Kasumi-1 (cell line): ENCODE results near the gene GFY.

ENCODE experiments used
- DNase-seq, 2 experiments: peaks; one replicate each; lab custom pipeline; 2025; lab: John Stamatoyannopoulos, UW

Gene GFY

DNA sequence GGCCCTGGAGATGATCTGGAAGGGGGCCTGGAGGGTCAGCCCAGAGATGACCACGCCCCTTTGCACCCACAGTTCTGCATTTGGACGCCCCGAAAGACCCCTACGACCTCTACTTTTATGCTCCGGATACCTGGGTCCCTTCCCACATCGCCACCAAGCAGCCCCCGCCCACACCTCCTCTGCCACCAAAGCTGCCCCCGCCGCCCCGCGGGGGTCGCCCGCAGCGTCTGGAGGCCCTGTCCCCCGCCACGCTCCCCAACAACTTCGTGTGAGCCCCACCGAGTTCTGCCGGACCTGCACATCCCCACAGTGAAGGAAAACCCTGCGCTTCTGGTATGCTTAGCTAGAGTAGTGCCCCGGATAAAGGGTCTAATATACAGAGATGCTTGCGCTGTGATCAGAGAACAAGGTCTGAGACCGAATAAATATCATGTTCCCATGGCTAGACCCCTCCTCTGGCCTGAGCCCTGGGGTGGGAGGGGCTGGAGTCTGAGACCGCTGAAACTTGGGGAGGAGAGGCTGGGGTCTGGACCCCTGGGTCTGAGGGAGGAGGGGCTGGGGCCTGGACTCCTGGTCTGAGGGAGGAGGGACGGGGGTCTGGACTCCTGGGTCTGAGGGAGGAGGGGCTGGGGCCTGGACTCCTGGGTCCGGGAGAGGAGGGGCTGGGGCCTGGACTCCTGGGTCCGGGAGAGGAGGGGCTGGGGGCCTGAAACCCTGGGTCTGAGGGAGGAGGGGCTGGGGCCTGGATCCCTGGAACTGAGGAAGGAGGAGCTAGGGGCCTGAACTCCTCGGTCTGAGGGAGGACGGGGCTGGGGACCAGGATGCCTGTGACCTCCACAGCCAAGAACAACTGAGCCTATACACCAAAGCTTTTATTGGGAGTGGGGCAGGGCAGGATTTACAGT, 3.6 kb downstream of the GFY start:
- no peak for DNase-seq

DNA sequence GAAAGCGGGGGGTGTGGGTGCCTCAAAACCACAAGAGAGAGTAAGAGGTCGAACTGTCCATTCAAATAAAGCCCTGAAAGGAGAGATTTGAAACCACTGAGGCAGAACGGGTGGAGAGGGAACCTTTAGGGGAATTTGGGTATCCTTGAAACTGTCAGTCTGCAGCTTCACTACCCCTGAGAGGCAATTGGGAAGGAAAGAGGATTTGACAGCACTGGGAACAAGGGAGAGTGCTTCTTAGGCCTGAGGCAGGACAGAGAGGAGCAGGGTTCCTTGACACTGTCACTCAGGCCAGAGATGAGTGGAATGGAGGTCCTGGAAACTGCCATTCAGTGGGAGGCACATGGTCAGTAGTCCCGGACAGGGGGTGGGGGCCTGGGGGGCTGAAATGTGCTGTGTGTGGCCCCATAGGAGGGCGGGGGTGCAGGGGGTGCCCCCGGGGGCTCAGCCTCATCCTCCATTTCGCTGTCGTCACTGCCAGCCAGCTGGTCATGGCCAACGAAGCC, 5.0 kb downstream of the GFY start:
- no peak for DNase-seq

DNA sequence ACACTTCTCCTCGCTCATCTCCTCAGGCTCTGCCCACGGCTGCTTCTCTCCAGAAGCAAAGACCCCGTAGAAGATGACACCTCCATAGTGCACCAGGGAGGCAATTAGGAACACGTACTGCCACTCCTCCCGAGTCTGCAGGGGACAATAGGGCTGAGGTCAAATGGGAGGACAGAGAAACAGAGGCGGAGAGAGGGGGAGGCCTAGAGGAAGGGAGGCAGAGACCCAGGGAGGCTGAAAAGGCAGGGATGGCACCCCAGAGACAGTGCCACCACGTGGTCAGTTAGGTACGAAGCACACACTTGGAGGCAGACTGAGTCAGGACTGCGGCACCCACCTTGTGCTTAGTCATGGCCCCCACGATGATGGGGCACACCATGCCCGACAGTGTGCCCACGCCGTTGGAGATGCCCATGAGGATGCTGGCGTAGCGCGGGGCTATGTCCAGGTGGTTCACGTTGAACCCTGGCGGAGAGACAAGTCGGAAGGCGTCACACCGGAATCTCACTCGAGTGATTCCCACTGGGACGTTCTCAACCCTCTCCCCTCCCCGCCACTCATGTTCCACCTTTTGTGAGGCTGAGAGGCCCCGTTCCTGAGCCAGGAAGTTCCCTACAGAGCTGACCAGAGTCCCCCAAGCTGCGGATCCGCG, 5.6 kb downstream of the GFY start:
- DNase-seq = peak; percentile 38 to 52

DNA sequence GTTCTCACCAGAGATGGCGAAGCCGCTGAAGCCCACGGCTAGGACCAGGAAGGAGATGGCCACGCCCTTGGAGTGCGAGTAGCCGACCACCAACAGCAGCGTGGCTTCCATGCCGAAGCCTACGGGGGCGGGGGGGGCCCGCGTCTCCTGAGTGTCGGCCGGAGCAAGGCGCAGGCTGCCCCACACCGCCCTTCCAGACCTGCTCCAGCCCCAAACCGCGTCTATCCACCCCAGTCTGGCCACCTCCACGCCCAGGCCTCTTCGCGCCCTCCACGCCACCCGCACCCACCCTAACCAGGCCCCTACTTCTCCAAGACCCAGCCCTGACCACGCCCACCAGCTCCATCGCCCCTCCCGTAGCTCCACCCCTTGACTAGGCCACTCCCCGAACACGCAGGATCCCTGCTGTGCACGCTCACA, 6.2 kb downstream of the GFY start:
- no peak for DNase-seq

DNA sequence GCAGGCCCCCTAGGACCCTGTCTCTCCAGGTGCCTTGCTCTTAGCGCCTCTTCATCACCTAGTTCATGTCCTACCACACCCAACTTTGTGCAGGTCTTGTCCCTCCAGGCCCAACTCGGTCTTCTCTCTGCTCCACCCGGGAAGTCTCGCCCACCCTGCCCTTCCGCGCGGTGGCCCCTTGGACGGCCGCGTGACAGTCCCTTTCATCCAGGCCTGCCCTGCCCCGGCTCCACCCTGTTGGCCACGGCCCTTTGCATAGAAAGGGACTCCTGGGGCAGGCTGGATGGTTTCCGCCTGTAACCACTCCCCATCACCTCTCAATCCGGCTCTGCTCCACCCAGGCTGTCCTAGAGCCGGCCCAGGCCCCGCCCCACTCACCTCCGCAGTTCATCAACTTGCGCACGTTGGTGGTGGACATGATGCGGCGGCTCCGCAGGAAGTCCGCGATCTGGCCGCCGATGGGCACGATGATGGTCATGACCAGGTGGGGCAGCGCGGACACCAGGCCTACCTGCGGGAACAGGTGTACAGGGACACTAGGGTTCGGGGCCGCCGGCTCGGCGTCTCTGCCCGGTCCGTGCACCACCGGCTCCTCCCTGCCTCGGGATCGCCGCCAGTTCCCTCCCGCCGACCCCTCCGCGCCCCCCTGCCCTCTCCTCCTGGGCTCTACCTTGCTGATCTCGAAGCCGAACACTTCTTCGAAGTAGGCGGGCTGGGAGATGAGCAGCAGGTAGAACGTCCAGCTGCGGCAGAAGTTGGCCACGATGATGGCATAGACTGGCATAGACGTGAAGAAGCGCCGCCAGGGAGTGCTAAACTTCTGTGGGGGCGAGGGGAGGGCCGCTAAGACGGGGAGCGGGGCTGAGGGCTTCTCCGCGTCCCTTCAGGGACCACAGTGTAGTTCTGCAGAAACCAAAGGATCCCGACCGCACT, 7.2 kb downstream of the GFY start:
- no peak for DNase-seq

DNA sequence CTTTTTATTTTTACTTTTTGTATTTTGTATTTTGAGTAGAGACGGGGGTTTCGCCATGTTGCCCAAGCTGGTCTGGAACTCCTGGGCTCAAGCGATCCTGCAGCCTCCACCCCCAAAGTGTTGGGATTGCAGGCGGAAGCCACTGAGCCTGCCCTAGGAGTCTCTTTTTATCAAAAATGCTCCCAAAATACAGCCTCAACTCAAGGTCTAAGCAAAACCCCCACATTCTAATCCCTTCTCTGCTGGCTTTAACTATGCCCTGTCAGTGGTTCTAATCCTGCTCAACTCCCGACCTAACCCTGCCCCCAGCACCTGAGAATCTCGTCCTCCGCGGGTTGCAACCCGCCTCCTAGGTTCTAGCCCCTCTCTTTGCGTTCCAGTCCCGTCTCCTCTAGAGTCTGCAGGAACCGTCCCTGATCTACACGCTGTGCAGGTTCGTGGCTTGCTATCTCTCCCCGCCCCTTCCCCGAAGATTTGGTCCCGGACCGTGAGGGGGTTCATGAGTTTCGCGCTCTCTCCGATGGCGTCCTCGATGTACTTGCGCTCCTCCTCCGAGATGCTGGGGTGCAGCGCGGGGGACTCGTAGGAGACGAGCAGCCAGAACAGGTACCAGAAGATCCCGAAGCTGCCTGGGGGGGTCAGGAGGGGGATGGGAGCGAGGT, 8.2 kb downstream of the GFY start:
- DNase-seq = no peak

DNA sequence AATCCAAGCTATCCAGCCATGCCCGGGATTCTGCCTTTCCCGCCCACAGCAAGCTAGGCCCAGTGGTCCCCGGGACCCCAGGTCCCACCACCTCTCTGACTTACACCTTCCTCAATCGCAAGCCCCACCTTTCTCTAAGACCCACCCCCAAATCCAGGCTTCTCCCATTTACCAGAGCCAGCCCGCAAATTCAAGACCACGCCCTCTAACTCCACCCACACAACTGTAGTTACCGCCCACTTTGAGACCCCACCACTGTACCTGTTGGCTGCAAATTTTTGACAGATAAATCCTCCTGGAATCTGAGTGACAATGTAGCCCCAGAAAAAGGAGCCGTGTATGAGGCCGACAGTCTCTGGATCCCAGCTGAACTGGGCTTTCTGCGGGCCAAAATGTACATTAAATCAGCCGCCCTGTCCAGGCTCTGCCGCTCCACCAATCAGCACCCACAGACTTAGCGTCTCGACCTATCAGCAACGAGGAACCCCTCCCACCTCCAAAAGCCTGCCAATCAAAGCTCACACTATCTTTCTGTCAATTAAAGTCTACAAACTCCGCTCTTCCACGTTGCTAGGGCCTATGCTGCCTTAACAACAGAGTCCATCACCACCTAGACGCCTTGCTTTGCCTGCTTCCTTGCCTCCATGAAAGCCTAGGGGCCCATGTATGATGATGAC, 9.9 kb downstream of the GFY start:
- no peak for DNase-seq

DNA sequence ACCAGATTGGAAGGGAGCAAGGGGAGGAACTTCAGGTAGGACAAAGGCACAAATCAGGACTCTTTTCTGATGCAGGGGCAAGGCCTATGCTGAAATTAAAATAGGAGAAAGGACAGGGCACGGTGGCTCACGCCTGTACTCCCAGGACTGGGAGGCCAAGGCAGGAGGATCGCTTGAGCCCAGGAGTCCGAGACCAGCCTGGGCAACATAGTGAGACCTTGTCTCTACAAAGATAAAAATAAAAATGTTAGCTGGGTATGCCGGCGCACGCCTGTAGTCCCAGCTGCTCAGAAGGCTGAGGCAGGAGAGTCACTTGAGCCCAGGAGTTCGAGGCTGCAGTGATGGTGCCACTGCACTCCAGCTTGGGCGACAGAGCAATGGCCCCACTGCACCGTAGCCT, 10.5 kb downstream of the GFY start:
- DNase-seq = no peak

DNA sequence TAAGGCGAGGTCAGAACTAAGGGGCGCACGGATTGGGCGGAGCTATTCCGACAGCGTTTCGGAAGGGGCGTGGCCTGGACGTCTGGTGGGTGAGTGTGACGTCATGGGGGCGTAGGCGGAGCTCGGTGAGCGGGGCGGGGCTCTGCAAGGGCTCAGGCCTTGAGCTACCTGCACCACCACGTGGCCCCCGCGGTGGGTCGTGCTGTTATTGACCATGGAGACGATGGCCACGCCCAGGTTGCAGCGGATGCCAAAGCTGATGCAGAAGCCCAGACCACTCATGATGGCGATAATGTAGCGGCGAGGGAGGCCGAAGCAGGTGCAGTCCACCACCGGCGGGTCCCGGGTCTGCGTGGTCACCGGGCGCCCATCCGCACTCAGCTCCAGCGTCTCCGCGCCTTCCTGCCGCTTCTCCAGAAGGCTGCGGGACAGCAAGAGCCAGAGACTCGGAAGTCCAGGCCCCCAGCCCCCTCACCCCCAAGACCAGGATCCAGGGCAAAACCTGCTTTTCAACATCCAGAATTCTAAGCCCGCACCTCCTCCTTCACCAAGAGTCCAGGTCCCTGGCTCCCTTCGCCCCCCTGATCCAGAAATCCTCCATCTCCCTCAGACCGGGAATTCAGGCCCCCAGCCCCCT, 11.3 kb downstream of the GFY start:
- DNase-seq = no peak

DNA sequence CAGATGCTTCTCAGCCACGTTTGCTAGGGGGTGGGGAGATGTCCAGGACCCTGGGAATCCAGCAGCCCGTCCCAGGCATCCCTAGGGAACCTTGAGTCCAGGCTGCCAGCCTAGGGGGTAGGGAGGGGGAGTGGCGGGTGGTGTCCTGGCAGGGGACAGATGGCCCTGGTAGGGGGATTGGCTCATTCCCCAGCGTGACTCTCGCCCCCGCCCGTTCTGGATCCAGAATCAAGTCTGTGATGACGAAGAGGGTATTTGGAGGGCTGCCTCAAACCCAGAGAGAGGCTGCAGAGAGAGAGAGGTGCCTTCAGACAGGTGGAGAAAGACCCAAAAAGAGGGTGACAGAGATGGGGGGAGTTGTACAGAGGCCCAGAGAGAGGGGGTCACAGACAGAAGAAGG, 12.0 kb downstream of the GFY start:
- DNase-seq = no peak

DNA sequence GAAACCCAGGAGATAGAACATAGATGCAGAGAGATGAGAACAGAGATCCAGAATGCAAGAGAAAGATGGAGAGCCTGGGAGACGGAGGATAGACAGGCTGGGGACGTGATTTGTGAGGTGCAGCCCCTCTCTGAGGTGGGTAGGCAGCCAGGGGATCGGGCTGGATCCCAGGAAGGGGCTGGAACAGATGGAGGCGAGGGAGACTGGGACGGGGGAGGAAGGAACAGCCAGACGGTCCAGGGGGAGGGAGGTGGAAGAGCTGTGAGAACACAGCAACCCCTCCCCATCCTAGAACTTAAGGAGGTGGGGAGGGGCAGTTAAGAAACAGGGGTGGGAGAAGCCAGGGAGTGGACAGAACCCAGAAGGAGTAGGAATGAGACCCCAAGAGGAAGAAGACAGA, 13.1 kb downstream of the GFY start:
- no peak for DNase-seq

DNA sequence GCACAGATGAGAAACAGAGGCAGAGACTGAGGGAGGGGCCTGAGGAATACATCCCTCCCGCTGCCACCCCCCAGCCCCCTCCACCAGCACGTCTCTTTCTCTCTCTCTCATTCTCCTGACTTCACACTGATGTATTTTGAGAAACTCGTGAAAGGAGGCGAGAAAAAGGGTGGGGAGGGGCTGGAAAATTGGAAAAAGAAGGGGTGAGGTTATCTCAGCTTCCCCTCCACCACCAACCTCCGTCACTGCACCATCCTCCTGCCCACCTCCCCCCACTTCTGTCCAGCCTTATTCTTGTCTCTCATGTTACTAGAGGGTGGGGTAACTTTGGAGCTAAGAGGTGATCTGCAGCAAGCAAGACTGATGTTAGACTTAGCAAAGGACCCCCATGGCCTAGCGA, 14.6 kb downstream of the GFY start:
- no peak for DNase-seq

DNA sequence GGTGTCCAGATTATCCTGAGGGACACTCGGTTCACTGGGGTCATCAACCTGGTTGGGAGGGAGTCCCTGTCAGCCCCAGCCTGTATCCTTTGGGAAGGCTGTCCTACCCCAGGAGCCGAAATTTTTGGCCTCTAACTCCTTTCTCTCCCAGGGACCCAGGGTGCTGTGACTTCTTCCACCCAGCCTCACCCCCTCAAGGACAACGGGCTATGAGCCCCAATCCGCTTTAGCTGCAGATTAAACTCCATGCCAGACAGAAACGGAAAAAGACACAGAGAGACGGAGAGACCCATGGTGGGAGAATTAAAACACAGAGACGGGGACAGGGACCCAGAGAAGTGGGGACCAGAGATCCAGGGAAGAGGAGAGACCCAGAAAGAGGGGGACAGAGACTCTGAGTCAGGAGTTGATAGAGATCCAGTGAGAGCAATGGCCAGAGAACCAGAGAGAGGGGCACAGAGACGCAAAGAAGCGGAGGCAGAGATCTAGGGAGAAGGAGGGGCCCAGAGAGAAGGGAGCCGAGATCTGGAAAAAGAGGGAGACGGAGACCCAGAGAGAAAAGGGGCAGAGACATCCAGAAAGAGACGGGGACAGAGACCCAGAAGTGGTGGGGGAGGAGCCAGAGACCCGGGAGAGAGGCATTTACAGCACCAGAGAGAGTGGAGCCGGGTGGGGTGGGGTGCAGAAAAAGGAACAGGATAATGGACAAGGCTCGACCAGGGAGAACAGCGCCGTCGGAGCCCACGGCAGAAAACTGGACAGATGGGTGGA, 15.4 kb downstream of the GFY start:
- DNase-seq = no peak

DNA sequence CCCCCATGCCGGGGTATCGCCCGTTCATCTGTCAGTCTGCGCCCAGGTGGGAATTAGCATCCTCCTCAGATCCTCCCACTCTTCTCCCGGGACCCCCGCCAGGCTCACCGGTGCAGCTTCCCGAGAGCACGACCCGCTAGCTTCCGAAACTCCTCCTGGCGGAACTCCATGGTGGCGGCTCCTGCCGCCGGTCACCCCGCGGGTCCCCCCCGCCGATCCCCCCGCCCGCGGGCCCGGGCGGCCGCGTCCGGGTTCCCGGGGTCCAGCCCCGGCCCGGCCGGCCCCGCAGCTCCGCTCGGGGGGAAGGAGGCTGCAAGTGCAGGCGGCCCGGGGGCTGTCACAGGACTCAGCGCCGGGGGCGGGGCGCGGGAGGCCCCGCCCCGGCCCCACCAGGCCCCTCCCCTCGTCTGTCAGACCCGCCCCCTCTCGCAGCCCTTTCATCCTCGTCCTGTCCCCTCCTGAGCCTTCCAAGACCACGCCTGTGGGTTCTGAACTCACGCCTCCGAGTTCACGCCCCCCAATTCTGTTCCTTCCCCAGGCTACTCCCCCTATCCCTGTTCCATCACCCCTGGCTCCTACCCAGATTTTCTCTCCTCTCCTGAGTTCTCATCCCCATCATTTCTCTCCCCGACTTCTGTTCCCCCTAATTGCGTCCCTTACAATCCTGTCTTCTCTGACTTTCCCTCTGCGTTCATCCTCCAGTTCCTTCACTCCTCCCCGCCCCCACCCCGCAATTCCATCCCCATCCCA, 16.2 kb downstream of the GFY start, which contains the start of gene SLC17A7:
TSS of gene SLC17A7 (minus strand) at position 318 of the 750 bp plus-strand sequence. CDS start at position 170, 148 bp downstream.
- no peak for DNase-seq

DNA sequence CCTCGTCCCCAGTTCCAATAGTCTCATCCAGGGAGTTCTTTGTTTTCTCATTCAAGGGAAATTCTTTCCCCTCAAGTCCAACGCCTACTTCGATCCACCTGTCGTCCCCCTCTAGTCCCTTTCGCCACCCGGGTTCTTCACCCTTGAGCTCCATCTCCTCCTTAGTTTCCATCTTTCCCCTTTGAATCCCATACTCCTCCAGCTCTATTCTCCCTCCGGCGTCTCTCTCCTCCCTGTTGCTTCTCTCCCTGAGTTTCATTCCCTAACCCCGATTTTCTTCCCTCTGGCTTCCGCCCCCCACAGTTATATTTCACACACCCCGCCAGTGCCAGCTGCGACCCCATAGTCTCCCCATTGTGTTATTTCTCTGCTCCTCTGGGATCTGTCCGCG, 16.8 kb downstream of the GFY start:
- DNase-seq = no peak

DNA sequence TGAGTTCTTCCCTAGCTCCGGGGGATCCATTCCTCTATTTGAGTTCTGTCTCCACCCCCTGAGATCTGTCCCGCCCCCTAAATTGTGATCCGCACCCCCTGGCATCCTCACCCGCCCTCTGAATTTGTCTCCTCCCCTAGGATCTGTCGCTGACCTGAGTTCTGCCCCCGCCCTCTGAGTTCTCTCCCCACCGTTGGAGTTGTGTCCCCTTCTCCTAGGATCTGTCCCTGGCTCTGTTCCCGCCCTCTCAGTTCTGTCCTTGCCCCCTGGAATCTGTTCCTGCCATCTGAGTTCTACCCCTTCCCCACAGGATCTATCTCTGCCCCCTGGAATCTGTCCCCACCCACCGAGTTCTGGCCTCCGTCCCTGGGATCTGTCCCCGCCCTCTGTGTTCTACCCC, 17.2 kb downstream of the GFY start:
- DNase-seq = peak in 1 of 2 experiments; percentile 69

DNA sequence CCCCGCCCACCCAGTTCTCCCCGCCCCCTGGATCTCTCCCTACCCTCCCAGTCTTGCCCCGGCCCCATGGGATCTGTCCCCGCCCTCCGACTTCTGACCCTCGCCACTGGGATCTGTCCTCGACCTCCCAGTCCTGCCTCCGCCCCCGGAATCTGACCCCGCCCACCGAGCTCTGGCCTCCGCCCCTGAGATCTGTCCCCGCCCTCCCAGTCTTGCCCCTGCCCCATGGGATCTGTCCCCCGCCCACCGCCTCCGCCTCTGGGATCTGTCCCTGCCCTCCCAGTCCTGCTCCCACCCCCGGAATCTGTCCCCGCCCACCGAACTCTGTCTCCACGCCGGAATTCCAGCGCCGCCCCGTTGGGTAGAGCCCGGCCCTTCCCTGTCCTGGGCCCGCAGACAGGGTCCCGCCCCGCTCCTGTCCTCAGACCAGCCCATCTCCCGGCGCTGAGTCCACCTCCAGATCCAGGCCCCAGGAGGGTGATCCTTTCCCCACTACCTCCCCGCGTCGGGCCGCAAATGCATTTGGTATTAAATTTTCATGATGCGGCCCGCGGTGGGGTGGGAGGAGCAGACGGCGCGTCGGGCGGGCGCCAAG, 17.7 kb downstream of the GFY start:
- peak; percentile 82 to 83 for DNase-seq

DNA sequence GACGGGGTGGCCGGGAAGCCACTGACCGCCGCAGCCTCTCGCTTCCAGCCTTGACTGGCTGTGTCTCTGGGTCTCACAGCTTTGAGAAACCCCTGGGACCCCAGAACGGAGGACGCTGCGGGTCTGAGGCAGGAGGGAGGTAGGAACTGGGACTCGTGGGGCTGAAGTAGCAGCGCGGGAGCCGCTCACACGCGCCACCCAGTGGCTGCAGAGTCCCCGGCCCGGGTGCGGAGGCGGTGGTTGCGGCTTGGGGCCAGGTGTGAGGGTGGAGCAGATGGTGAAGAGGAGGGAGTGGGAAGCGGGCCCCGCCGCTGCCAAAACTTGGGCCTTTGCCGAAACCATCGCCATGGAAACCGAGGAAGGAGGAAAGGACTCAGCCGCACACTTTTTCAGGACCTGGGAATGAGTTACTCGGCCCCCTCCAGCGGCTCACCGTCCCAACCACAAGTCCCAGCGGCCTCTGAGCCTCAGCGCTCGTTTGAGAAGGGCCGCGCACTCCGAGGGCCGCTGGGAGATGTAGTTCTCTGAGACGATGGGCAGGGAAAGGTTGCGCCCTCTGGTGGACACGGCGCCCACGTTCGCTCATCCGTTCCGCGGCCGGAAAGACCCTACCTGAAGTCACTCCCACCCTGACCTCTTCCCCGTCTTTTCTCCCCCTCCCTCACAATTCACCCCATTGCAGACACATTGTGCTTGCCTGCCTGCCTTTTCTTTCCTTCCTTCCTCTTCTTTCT, 18.3 kb downstream of the GFY start:
- DNase-seq = peak; percentile 95 to 96
